OCI-LY1 (cell line): ENCODE measurements around the gene UBC.
"Not testable (repeated sequence)": the region's sequence is repeated elsewhere in the genome, so short reads cannot be mapped to it uniquely, and the experiment has no call there.

ENCODE experiments used
- H2AFZ ChIP-seq: fragments of 200-600 bp; sonication (generic), shearing (Covaris generic); 2 replicates; pipeline ENCODE4 v1.6.0; 2014; ENCODE audit warnings: antibody characterized with exemption, mild to moderate bottlenecking, low read length
- H3F3A ChIP-seq: fragments of 200-600 bp; sonication (generic), shearing (Covaris generic); 2 replicates; pipeline ENCODE4 v1.6.0; 2014; ENCODE audit warnings: mild to moderate bottlenecking, antibody characterized with exemption, low read length, moderate library complexity; ENCODE audit not compliant: insufficient read depth
- H3K27ac ChIP-seq: fragments of 200-600 bp; sonication (generic); 2 replicates; pipeline ENCODE4 v1.5.1; 2014; ENCODE audit warnings: low read length, mixed run types, mild to moderate bottlenecking, low read depth; ENCODE audit not compliant: poor library complexity, severe bottlenecking
- H3K27me3 ChIP-seq: fragments of 200-600 bp; sonication (generic); 2 replicates; pipeline ENCODE4 v1.6.0; 2014; ENCODE audit warnings: antibody characterized with exemption, mild to moderate bottlenecking, low read length, moderate library complexity; ENCODE audit not compliant: insufficient read depth
- H3K36me3 ChIP-seq: fragments of 200-600 bp; sonication (generic); 2 replicates; pipeline ENCODE4 v1.6.1; 2014; ENCODE audit warnings: mild to moderate bottlenecking, antibody characterized with exemption, low read length, moderate library complexity, mixed read lengths; ENCODE audit not compliant: insufficient read depth
- H3K4me1 ChIP-seq: fragments of 200-600 bp; sonication (generic); 2 replicates; pipeline ENCODE4 v1.5.1; 2014; ENCODE audit warnings: mild to moderate bottlenecking, low read length, moderate library complexity; ENCODE audit not compliant: insufficient read depth, severe bottlenecking
- H3K4me2 ChIP-seq: fragments of 200-600 bp; sonication (generic), shearing (Covaris generic); 2 replicates; pipeline ENCODE4 v1.6.1; 2014; ENCODE audit warnings: low read length
- H3K4me3 ChIP-seq: fragments of 200-600 bp; sonication (generic); 2 replicates; pipeline ENCODE4 v1.5.1; 2014; ENCODE audit warnings: low read length, low read depth, mild to moderate bottlenecking, mixed read lengths; ENCODE audit not compliant: poor library complexity, severe bottlenecking
- H3K79me2 ChIP-seq: fragments of 200-600 bp; shearing (Covaris generic); 2 replicates; pipeline ENCODE4 v1.6.1; 2016; ENCODE audit warnings: mixed run types, low read length, mixed read lengths; ENCODE audit not compliant: insufficient read depth
- H3K9ac ChIP-seq: fragments of 200-600 bp; sonication (generic), shearing (Covaris generic); 2 replicates; pipeline ENCODE4 v1.6.1; 2014; ENCODE audit warnings: mild to moderate bottlenecking, low read length, mixed read lengths
- H3K9me2 ChIP-seq: fragments of 200-600 bp; sonication (generic), shearing (Covaris generic); 2 replicates; pipeline ENCODE4 v1.6.1; 2014; ENCODE audit warnings: low read depth, mild to moderate bottlenecking, low read length, mixed read lengths
- H3K9me3 ChIP-seq: fragments of 200-600 bp; shearing (Covaris generic); 2 replicates; pipeline ENCODE4 v1.6.1; 2014; ENCODE audit warnings: low read length, mixed read lengths
- H4K20me1 ChIP-seq: fragments of 200-600 bp; sonication (generic), shearing (Covaris generic); 2 replicates; pipeline ENCODE4 v1.6.0; 2016; ENCODE audit warnings: mild to moderate bottlenecking, low read length; ENCODE audit not compliant: insufficient read depth
- CTCF ChIP-seq: fragments of 200-600 bp; sonication (generic), shearing (Covaris generic); IDR thresholded peaks from 2 replicates; pipeline ENCODE4 v1.5.1; 2017; ENCODE audit warnings: mild to moderate bottlenecking, antibody characterized with exemption, low read length, moderate library complexity, mixed read lengths
- EZH2 ChIP-seq: fragments of 200-600 bp; sonication (generic), shearing (Covaris generic); IDR thresholded peaks from 2 replicates; pipeline ENCODE4 v1.8.0; 2017; ENCODE audit warnings: borderline replicate concordance, mixed run types, mild to moderate bottlenecking, antibody characterized with exemption, low read length, moderate library complexity, mixed read lengths

Gene UBC

DNA sequence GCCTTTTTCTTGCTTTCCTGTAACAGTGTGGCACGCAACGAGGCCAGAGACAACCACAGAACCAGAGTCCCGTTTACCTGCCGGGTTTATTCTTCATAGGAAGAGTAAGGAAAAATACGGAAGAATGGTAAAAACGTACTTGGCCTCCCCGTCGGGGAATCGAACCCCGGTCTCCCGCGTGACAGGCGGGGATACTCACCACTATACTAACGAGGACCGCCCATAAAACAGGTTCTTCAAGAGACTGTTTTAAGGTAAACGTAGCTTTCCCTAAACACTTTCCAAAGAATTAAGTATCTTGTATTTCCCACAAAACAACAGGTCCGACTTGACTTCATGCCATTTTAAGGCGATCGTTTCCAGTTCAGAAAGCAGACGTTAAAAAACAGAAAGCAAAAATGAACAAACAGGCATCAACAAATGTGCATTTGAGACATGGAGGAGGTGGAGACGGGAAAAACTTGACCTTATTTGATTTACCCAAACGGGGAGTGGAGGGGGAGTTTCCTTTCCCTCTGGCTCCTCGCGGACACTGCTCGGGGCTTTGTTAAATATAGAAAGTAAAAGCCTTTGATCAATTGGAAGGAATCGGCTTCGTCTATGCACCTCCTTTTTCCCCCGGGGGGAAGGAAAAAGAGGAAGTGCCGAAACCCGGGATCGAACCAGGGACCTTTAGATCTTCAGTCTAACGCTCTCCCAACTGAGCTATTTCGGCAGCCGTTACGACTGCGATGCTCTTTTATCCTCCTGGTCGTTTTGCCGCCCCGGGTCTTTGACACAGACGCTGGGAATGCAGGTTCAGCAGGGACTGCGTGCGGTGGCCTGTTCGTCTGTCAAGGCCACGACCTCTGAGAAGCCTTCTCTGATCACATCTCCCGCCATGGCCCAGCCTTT lies 13.0 kb upstream of the UBC start:
- Histone ChIP-seq H3K4me2 (peak overlapping the region; percentile 88), H3K4me3 (peak overlapping the region; percentile 67), H3K9me2 (no peaks in the 10 kb centered on the region), H3K9me3 (no peaks in the 10 kb centered on the region), H3K27ac (peak overlapping the region; percentile 58), H4K20me1 (no peaks in the 10 kb centered on the region), H3K36me3 (no peaks in the 10 kb centered on the region), H3K4me1 (peaks cover 12% of the 10 kb centered on the region), H3F3A (no peaks in the 10 kb centered on the region), H2AFZ (no peak overlapping the region), H3K79me2 (no peaks in the 10 kb centered on the region), H3K27me3 (no peaks in the 10 kb centered on the region), H3K9ac (peak overlapping the region; percentile 62)
- TF ChIP-seq EZH2 (no peak), CTCF (no peak)

- H4K20me1 ChIP-seq, H3K9me3 ChIP-seq, H2AFZ ChIP-seq, H3K9ac ChIP-seq, H3K4me2 ChIP-seq, H3F3A ChIP-seq, H3K27me3 ChIP-seq, H3K36me3 ChIP-seq, H3K4me3 ChIP-seq, H3K9me2 ChIP-seq, H3K27ac ChIP-seq, H3K79me2 ChIP-seq: not testable (repeated sequence)
- peaks cover 29% of the 10 kb centered on the region for H3K4me1 ChIP-seq
These were observed 11.3 kb upstream of the UBC start for GRCh38 chr12:124925782-124926181.

GRCh38 chr12:124925117-124925516 lies 10.7 kb upstream of the UBC start:
- no peaks in the 10 kb centered on the region for H3K36me3 ChIP-seq
- H3K9me3 ChIP-seq: no peaks in the 10 kb centered on the region
- H4K20me1 ChIP-seq: no peaks in the 10 kb centered on the region
- H3F3A ChIP-seq: no peaks in the 10 kb centered on the region
- H3K4me2 ChIP-seq: peak overlapping the region; percentile 10; the same call in 1 of the 2 replicates
- no peak overlapping the region for H3K9ac ChIP-seq
- H3K27ac ChIP-seq: no peak overlapping the region
- no peaks in the 10 kb centered on the region for H3K27me3 ChIP-seq
- TF ChIP-seq EZH2 (no peak), CTCF (no peak)
- no peak overlapping the region for H2AFZ ChIP-seq
- no peaks in the 10 kb centered on the region for H3K9me2 ChIP-seq
- peaks cover 36% of the 10 kb centered on the region for H3K4me1 ChIP-seq
- no peak overlapping the region for H3K4me3 ChIP-seq
- H3K79me2 ChIP-seq: no peaks in the 10 kb centered on the region
